ENCODE results near the gene ARMH3.

GRCh38 chr10:102068216-102068615 lies 12.2 kb upstream of the ARMH3 start:
- TF ChIP-seq CTCF (conservative IDR thresholded peaks at IDR 0.05) (no peak), EZH2 (IDR thresholded peaks at IDR 0.05; ENCODE audit: low read depth) (no peak)

Measured in PC-9 (cell line).